Neural cell (in vitro differentiated cells): ENCODE measurements around the gene SMAD7. TPM values are rescaled to one million over a fixed set of nuclear protein-coding genes. Genes with fewer than 3 reads are reported as not detected.

Source experiments
- H2AFZ ChIP-seq: fragments of 200-600, 300-800 bp; sonication (generic), shearing (Covaris generic); 2 replicates; pipeline ENCODE4 v1.6.0; 2014; ENCODE audit warnings: low read depth, mild to moderate bottlenecking, antibody characterized with exemption, low read length, moderate library complexity
- H3F3A ChIP-seq: fragments of 200-600 bp; shearing (Covaris generic); 2 replicates; pipeline ENCODE4 v1.6.1; 2016; ENCODE audit warnings: mild to moderate bottlenecking, moderate library complexity, mixed read lengths, antibody characterized with exemption, low read length; ENCODE audit not compliant: insufficient read depth, poor library complexity, severe bottlenecking
- H3K27ac ChIP-seq: fragments of 200-600, 300-800 bp; sonication (generic), shearing (Covaris generic); 2 replicates; pipeline ENCODE4 v1.5.1; 2014; ENCODE audit warnings: mild to moderate bottlenecking, low read length, moderate library complexity
- H3K27me3 ChIP-seq: fragments of 300-800, 200-600 bp; sonication (generic), shearing (Covaris generic); 2 replicates; pipeline ENCODE4 v1.6.0; 2014; ENCODE audit warnings: mild to moderate bottlenecking, low read depth, low read length, moderate library complexity; ENCODE audit not compliant: insufficient read depth
- H3K36me3 ChIP-seq: fragments of 300-800, 200-600 bp; sonication (generic), shearing (Covaris generic); 2 replicates; pipeline ENCODE4 v1.5.1; 2014; ENCODE audit warnings: mild to moderate bottlenecking, antibody characterized with exemption, low read length, moderate library complexity; ENCODE audit not compliant: insufficient read depth
- H3K4me2 ChIP-seq: fragments of 300-800, 200-600 bp; sonication (generic), shearing (Covaris generic); 2 replicates; pipeline ENCODE4 v1.6.0; 2014; ENCODE audit warnings: mild to moderate bottlenecking, low read length
- H3K4me3 ChIP-seq: fragments of 300-800, 200-600 bp; sonication (generic), shearing (Covaris generic); 2 replicates; pipeline ENCODE4 v1.5.1; 2014; ENCODE audit warnings: mild to moderate bottlenecking, low read length, moderate library complexity
- H3K79me2 ChIP-seq: fragments of 200-600 bp; shearing (Covaris generic); replicated peaks from 2 replicates; pipeline ENCODE4 v1.6.0; 2014; ENCODE audit warnings: mild to moderate bottlenecking, low read length, moderate library complexity; ENCODE audit not compliant: insufficient read depth
- H3K9ac ChIP-seq: fragments of 300-800, 200-600 bp; sonication (generic), shearing (Covaris generic); 2 replicates; pipeline ENCODE4 v1.6.1; 2016; ENCODE audit warnings: mild to moderate bottlenecking, low read length, mixed read lengths
- H3K9me2 ChIP-seq: fragments of 200-600 bp; shearing (Covaris generic); 2 replicates; pipeline ENCODE4 v1.6.1; 2016; ENCODE audit warnings: mild to moderate bottlenecking, low read length, mixed read lengths; ENCODE audit not compliant: insufficient read depth
- H3K9me3 ChIP-seq: fragments of 200-600, 300-800 bp; sonication (generic), shearing (Covaris generic); 2 replicates; pipeline ENCODE4 v1.6.1; 2016; ENCODE audit warnings: mild to moderate bottlenecking, mixed run types, low read length, moderate library complexity, mixed read lengths
- H4K20me1 ChIP-seq: fragments of 200-600 bp; shearing (Covaris generic); 2 replicates; pipeline ENCODE4 v1.6.1; 2016; ENCODE audit warnings: mild to moderate bottlenecking, mixed run types; ENCODE audit not compliant: insufficient read depth
- EP300 ChIP-seq: fragments of 450-650 bp; conservative IDR thresholded peaks from 2 replicates; pipeline ENCODE4 v1.6.1; 2014; ENCODE audit warnings: antibody characterized with exemption, mild to moderate bottlenecking, moderate library complexity; ENCODE audit not compliant: poor library complexity, severe bottlenecking
- EZH2 ChIP-seq: fragments of 200-600, 300-800 bp; shearing (Covaris generic), sonication (generic); IDR thresholded peaks from 2 replicates; pipeline ENCODE4 v1.6.1; 2014; ENCODE audit warnings: antibody characterized with exemption, low read length, borderline replicate concordance, mild to moderate bottlenecking; ENCODE audit not compliant: insufficient read depth, poor library complexity, severe bottlenecking
- MXI1 ChIP-seq: fragments of 450-650 bp; conservative IDR thresholded peaks from 2 replicates; pipeline ENCODE4 v1.6.1; 2014; ENCODE audit warnings: antibody characterized with exemption, mild to moderate bottlenecking; ENCODE audit not compliant: poor library complexity, severe bottlenecking
- POLR2AphosphoS5 ChIP-seq: IDR thresholded peaks from 2 replicates; pipeline ENCODE4 v1.6.1; 2012
- RAD21 ChIP-seq: fragments of 450-650 bp; conservative IDR thresholded peaks from 2 replicates; pipeline ENCODE4 v1.6.1; 2014; ENCODE audit warnings: antibody characterized with exemption, mild to moderate bottlenecking, moderate library complexity
- SMC3 ChIP-seq: fragments of 450-650 bp; conservative IDR thresholded peaks from 2 replicates; pipeline ENCODE4 v1.6.1; 2014; ENCODE audit warnings: antibody characterized with exemption, mild to moderate bottlenecking, moderate library complexity; ENCODE audit not compliant: poor library complexity
- TAF1 ChIP-seq: IDR thresholded peaks from 2 replicates; pipeline ENCODE4 v1.6.1; 2012; ENCODE audit warnings: low read depth
- polyA plus RNA-seq: library from polyadenylated mRNA; depleted of rRNA; stranded (reverse); fragments of >200 nt; gene quantifications from 2 replicates; pipeline ENCODE4 v1.2.3, GENCODE V29; 2014
- TF ChIP-seq, protein P1 (sequence below): IDR thresholded peaks from 2 replicates; pipeline ENCODE4 v1.6.1; 2012; ENCODE audit warnings: borderline replicate concordance
- TF ChIP-seq, protein P2 (sequence below): fragments of 450-650 bp; IDR thresholded peaks from 2 replicates; pipeline ENCODE4 v1.5.1; 2014; ENCODE audit warnings: antibody characterized with exemption, mild to moderate bottlenecking, moderate library complexity; ENCODE audit not compliant: poor library complexity, severe bottlenecking

SMAD7 gene
- polyA plus RNA-seq, 1 donor from 2014 or later = 3.8 TPM

DNA sequence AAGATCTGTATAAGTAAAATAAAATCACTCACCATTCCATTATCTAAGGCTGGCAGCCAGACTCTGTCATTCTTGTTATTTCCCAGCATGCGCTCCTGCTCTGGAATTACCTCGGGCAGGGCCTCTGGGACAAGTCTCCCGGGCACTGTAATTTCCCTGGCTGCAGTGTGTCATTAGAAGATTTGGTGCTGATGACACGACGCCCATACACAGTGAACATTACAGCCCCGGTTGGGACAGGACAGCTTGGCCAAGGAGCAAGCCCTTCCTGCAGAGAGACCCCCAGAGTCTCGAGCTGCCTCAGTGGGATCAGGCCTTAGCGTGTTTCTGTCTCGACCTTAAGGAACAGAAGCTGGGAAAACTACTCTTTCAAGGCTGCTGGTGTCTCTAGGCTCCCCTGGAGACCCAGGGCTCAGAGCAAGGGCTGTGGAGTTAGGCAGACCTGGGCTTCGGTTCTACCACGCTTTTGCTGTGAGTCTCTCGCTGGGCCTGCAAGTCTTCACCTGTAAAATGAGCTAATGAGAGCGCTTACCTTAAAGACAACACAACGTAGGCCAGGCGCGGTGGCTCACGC lies 39.7 kb downstream of the SMAD7 start:
- Histone ChIP-seq H3K4me2 (no peak overlapping the region), H3K27ac (no peak overlapping the region), H2AFZ (no peak overlapping the region), H3K9me3 (no peaks in the 10 kb centered on the region), H3K79me2 (no peaks in the 10 kb centered on the region), H4K20me1 (no peaks in the 10 kb centered on the region), H3F3A (no peaks in the 10 kb centered on the region), H3K9ac (no peak overlapping the region), H3K27me3 (no peaks in the 10 kb centered on the region), H3K36me3 (no peaks in the 10 kb centered on the region), H3K4me3 (no peak overlapping the region), H3K9me2 (no peaks in the 10 kb centered on the region)
- no peak for TF ChIP-seq TAF1
- TF ChIP-seq, protein P1, sequence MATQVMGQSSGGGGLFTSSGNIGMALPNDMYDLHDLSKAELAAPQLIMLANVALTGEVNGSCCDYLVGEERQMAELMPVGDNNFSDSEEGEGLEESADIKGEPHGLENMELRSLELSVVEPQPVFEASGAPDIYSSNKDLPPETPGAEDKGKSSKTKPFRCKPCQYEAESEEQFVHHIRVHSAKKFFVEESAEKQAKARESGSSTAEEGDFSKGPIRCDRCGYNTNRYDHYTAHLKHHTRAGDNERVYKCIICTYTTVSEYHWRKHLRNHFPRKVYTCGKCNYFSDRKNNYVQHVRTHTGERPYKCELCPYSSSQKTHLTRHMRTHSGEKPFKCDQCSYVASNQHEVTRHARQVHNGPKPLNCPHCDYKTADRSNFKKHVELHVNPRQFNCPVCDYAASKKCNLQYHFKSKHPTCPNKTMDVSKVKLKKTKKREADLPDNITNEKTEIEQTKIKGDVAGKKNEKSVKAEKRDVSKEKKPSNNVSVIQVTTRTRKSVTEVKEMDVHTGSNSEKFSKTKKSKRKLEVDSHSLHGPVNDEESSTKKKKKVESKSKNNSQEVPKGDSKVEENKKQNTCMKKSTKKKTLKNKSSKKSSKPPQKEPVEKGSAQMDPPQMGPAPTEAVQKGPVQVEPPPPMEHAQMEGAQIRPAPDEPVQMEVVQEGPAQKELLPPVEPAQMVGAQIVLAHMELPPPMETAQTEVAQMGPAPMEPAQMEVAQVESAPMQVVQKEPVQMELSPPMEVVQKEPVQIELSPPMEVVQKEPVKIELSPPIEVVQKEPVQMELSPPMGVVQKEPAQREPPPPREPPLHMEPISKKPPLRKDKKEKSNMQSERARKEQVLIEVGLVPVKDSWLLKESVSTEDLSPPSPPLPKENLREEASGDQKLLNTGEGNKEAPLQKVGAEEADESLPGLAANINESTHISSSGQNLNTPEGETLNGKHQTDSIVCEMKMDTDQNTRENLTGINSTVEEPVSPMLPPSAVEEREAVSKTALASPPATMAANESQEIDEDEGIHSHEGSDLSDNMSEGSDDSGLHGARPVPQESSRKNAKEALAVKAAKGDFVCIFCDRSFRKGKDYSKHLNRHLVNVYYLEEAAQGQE = no peak
- no peak for TF ChIP-seq RAD21
- TF ChIP-seq EP300 = no peak
- TF ChIP-seq MXI1 = no peak
- no peak for TF ChIP-seq EZH2
- TF ChIP-seq POLR2AphosphoS5 = no peak
- TF ChIP-seq, protein P2, sequence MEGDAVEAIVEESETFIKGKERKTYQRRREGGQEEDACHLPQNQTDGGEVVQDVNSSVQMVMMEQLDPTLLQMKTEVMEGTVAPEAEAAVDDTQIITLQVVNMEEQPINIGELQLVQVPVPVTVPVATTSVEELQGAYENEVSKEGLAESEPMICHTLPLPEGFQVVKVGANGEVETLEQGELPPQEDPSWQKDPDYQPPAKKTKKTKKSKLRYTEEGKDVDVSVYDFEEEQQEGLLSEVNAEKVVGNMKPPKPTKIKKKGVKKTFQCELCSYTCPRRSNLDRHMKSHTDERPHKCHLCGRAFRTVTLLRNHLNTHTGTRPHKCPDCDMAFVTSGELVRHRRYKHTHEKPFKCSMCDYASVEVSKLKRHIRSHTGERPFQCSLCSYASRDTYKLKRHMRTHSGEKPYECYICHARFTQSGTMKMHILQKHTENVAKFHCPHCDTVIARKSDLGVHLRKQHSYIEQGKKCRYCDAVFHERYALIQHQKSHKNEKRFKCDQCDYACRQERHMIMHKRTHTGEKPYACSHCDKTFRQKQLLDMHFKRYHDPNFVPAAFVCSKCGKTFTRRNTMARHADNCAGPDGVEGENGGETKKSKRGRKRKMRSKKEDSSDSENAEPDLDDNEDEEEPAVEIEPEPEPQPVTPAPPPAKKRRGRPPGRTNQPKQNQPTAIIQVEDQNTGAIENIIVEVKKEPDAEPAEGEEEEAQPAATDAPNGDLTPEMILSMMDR = no peak
- TF ChIP-seq SMC3 = no peak

DNA sequence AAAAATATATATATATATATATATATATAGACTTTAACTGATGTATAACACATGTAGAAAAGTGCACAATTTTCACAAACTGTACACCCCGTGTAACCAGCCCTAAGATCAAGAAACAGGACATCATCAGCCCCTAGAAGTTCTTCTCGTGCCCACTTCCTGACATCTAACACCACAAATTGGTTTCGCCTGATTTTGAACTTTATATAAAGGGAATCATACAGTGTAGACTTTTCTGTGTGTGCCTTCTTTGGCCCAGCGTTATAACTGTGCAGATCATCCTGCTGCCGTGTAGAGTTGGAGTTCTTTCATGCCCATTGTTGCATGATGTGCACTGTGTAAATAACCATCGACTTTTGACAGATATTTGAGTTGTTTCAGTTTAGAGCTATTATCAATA lies 41.0 kb downstream of the SMAD7 start:
- no peaks in the 10 kb centered on the region for H3K36me3 ChIP-seq
- H2AFZ ChIP-seq = no peak overlapping the region
- H3K4me3 ChIP-seq = no peak overlapping the region
- no peaks in the 10 kb centered on the region for H3K9me3 ChIP-seq
- H3F3A ChIP-seq = no peaks in the 10 kb centered on the region
- H4K20me1 ChIP-seq = no peaks in the 10 kb centered on the region
- no peak for TF ChIP-seq EZH2
- TF ChIP-seq RAD21 = no peak
- no peak for TF ChIP-seq EP300
- TF ChIP-seq TAF1 = no peak
- no peak overlapping the region for H3K4me2 ChIP-seq
- no peaks in the 10 kb centered on the region for H3K9me2 ChIP-seq
- no peaks in the 10 kb centered on the region for H3K79me2 ChIP-seq
- no peak overlapping the region for H3K27ac ChIP-seq
- no peaks in the 10 kb centered on the region for H3K27me3 ChIP-seq
- no peak overlapping the region for H3K9ac ChIP-seq

DNA sequence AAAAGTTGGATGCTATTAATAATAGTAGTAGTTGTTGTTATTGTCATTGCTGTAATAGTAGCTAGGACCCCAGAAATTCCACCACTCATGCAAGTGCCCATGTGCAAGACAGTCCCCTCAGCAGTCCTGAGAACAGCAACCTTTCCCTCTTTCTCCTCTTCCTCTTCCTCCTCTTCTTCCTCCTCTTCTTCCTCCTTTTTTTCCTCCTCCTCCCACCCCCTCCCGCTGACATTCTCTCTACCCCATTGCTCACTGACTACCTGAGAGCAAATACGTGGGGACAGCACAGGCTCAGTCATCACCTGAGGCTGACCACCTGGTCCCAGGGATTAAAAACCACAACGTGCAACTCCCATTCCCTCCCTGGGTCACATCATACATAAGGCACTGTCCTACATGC lies 41.8 kb downstream of the SMAD7 start:
- no peak overlapping the region for H3K4me3 ChIP-seq
- no peaks in the 10 kb centered on the region for H3F3A ChIP-seq
- H3K36me3 ChIP-seq = no peaks in the 10 kb centered on the region
- H2AFZ ChIP-seq = no peak overlapping the region
- H3K27ac ChIP-seq = no peak overlapping the region
- no peaks in the 10 kb centered on the region for H4K20me1 ChIP-seq
- no peaks in the 10 kb centered on the region for H3K27me3 ChIP-seq
- no peaks in the 10 kb centered on the region for H3K79me2 ChIP-seq
- no peak overlapping the region for H3K4me2 ChIP-seq
- TF ChIP-seq MXI1 (no peak), RAD21 (no peak), TAF1 (no peak), EP300 (no peak), SMC3 (no peak), EZH2 (no peak), POLR2AphosphoS5 (no peak)
- TF ChIP-seq, protein P1 = no peak
- TF ChIP-seq, protein P2 = no peak
- H3K9me2 ChIP-seq = no peaks in the 10 kb centered on the region
- no peak overlapping the region for H3K9ac ChIP-seq
- peaks cover 5% of the 10 kb centered on the region for H3K9me3 ChIP-seq
